K562 (cell line): Measurements from ENCODE around the gene SLC38A10. TPM values are rescaled to one million over a fixed set of nuclear protein-coding genes. Genes with fewer than 3 reads are reported as not detected.

Experiments
- ARID2 ChIP-seq: fragments of 450-650 bp; IDR thresholded peaks from 2 replicates; pipeline ENCODE4 v1.6.1; 2017; ENCODE audit warnings: antibody characterized with exemption, mild to moderate bottlenecking
- BDP1 ChIP-seq: IDR thresholded peaks from 3 replicates; pipeline ENCODE4 v1.6.1; 2011; ENCODE audit not compliant: insufficient read length, insufficient read depth
- BRF1 ChIP-seq: IDR thresholded peaks from 3 replicates; pipeline ENCODE4 v1.6.1; 2011; ENCODE audit warnings: borderline replicate concordance, mild to moderate bottlenecking; ENCODE audit not compliant: insufficient read length; ENCODE audit errors: extremely low read depth
- KLF10 ChIP-seq: fragments of 250-450 bp; sonication (Bioruptor Pico); IDR thresholded peaks from 2 replicates; pipeline ENCODE4 v1.6.1; 2021; ENCODE audit warnings: matching md5 sums
- NCOA6 ChIP-seq: fragments of 450-650 bp; IDR thresholded peaks from 2 replicates; pipeline ENCODE4 v1.6.1; 2017; ENCODE audit warnings: mild to moderate bottlenecking
- NR2F6 ChIP-seq: fragments of 450-650 bp; formaldehyde crosslinking; IDR thresholded peaks from 2 replicates; pipeline ENCODE4 v1.4.0; 2020; ENCODE audit warnings: mild to moderate bottlenecking
- PHF8 ChIP-seq: fragments of 200-600 bp; sonication (generic); IDR thresholded peaks from 2 replicates; pipeline ENCODE4 v1.6.1; 2012; ENCODE audit warnings: mixed run types, mild to moderate bottlenecking, inconsistent platforms, low read length, moderate library complexity, borderline replicate concordance
- PPARD ChIP-seq: fragments of 250-450 bp; sonication (Bioruptor Pico); IDR thresholded peaks from 2 replicates; pipeline ENCODE4 v1.8.0; 2022; ENCODE audit warnings: inconsistent platforms, mild to moderate bottlenecking, moderate library complexity
- PTTG1 ChIP-seq: fragments of 450-650 bp; IDR thresholded peaks from 2 replicates; pipeline ENCODE4 v1.6.1; 2016; ENCODE audit warnings: low read depth, mild to moderate bottlenecking, missing genetic modification characterization, missing compliant biosample characterization
- ZNF253 ChIP-seq: fragments of 250-450 bp; sonication (Bioruptor Pico); conservative IDR thresholded peaks from 2 replicates; pipeline ENCODE4 v1.6.1; 2021; ENCODE audit warnings: mild to moderate bottlenecking
- ZNF436 ChIP-seq: fragments of 250-450, 450-650 bp; sonication (Bioruptor Pico); formaldehyde crosslinking; IDR thresholded peaks from 2 replicates; pipeline ENCODE4 v1.7.0; 2020; ENCODE audit warnings: mild to moderate bottlenecking
- ZNF561 ChIP-seq: fragments of 450-650 bp; formaldehyde crosslinking; conservative IDR thresholded peaks from 2 replicates; pipeline ENCODE4 v1.4.0; 2020; ENCODE audit warnings: mild to moderate bottlenecking, moderate library complexity
- ZNF717 ChIP-seq: fragments of 250-450 bp; sonication (Bioruptor Pico); IDR thresholded peaks from 2 replicates; pipeline ENCODE4 v1.5.0; 2021
- polyA plus RNA-seq, 8 experiments: library from polyadenylated mRNA; depleted of rRNA in 4 of 8; stranded (reverse) in 5 of 8; unstranded in 3 of 8; fragments of >200 nt; fragmentation: Nextera tagmentation in 2 of 8; fragmentation: Illumina TruSeq in 1 of 8; extraction: Ambion mirVana in 2 of 8; extraction: Trizol in 1 of 8; gene quantifications; 2 replicates each; pipeline versions ENCODE4 v1.2.1 to v1.2.3, GENCODE V29; 2011 to 2014; ENCODE audit warnings: inconsistent platforms in 1 of 8, missing spikeins in 1 of 8
- total RNA-seq, 7 experiments: library from RNA; depleted of rRNA in 6 of 7; stranded (reverse); fragments of >200 nt in 6 of 7; fragmentation: Illumina TruSeq in 2 of 7; extraction: Trizol in 2 of 7; gene quantifications; 2 replicates each; pipeline versions ENCODE4 v1.2.1 to v1.2.3, GENCODE V29; 2011 to 2021; ENCODE audit warnings: low replicate concordance in 1 of 7
- TF ChIP-seq, protein P1 (sequence below): fragments of 450-650 bp; conservative IDR thresholded peaks from 2 replicates; pipeline ENCODE4 v1.6.1; 2016; ENCODE audit warnings: missing genetic modification characterization, low read depth, mild to moderate bottlenecking, missing compliant biosample characterization, moderate library complexity
- TF ChIP-seq, protein P2 (sequence below): fragments of 450-650 bp; IDR thresholded peaks from 2 replicates; pipeline ENCODE4 v1.6.1; 2017; ENCODE audit warnings: mild to moderate bottlenecking, moderate library complexity
- TF ChIP-seq, protein P3 (sequence below): sonication (generic); formaldehyde crosslinking; IDR thresholded peaks from 2 replicates; pipeline ENCODE4 v1.8.0; 2022; ENCODE audit warnings: missing genetic modification reagents, mild to moderate bottlenecking, moderate library complexity, borderline replicate concordance
- TF ChIP-seq, protein P4 (sequence below), 2 experiments: fragments of 450-650 bp; IDR thresholded peaks; 2 replicates each; pipeline ENCODE4 v1.6.1; 2016
- TF ChIP-seq, protein P5 (sequence below), 2 experiments: fragments of 450-650 bp; conservative IDR thresholded peaks; 2 replicates each; pipeline ENCODE4 v1.6.1; 2017; ENCODE audit warnings: mild to moderate bottlenecking in 2 of 2, moderate library complexity in 2 of 2
- TF ChIP-seq, protein P6 (sequence below): IDR thresholded peaks from 2 replicates; pipeline ENCODE4 v1.6.1; 2014; ENCODE audit warnings: antibody characterized with exemption
- TF ChIP-seq, protein P7 (sequence below): fragments of 450-650 bp; formaldehyde crosslinking; IDR thresholded peaks from 2 replicates; pipeline ENCODE4 v1.4.0; 2022; ENCODE audit warnings: mild to moderate bottlenecking, moderate library complexity

The SLC38A10 gene
- total and polyA plus RNA-seq, 9 of the 15 experiments (the other 6 are each of a cell fraction or from before 2014, with no cell fraction given), result 0.45 to 54.2 (median 13.8) TPM

DNA sequence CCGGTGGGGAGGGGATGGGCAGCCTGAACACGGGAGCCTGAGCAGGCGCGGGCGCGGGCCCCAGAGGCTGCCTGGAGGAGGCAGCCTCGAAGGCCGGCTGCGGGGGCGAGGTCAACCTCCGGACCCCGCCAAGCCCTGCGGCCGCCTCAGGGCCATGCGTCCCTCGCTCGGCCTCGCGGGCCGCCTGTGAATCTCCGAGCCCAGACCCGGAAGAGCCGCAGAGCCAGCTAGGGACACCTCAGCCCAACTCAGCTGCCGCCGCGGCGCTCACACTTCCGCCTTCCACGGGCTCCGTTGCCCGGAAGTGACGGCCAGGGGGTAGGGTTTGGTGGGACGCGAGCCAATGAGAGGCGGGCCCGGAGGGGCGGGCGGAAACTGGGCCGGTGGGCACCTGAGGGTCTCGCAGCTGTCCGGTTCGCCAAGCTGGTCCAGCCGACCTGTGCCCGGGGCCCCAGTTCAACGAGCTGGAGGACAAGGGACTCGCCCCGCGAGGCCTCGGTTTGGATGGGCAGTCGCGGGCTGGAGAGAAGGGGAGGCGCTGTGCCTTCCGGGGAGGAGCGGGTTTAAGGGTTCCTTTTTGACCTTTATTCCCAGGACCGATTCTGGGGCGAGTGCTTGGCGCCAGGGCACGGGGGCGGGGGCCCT lies at the start of gene SLC38A10 (continued):
- TF ChIP-seq, protein P1, sequence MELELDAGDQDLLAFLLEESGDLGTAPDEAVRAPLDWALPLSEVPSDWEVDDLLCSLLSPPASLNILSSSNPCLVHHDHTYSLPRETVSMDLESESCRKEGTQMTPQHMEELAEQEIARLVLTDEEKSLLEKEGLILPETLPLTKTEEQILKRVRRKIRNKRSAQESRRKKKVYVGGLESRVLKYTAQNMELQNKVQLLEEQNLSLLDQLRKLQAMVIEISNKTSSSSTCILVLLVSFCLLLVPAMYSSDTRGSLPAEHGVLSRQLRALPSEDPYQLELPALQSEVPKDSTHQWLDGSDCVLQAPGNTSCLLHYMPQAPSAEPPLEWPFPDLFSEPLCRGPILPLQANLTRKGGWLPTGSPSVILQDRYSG (tag), result no peak
- TF ChIP-seq BDP1, result no peak
- no peak for TF ChIP-seq BRF1
- no peak for TF ChIP-seq NCOA6
- TF ChIP-seq, protein P2, sequence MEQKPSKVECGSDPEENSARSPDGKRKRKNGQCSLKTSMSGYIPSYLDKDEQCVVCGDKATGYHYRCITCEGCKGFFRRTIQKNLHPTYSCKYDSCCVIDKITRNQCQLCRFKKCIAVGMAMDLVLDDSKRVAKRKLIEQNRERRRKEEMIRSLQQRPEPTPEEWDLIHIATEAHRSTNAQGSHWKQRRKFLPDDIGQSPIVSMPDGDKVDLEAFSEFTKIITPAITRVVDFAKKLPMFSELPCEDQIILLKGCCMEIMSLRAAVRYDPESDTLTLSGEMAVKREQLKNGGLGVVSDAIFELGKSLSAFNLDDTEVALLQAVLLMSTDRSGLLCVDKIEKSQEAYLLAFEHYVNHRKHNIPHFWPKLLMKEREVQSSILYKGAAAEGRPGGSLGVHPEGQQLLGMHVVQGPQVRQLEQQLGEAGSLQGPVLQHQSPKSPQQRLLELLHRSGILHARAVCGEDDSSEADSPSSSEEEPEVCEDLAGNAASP, result no peak
- TF ChIP-seq, protein P3, sequence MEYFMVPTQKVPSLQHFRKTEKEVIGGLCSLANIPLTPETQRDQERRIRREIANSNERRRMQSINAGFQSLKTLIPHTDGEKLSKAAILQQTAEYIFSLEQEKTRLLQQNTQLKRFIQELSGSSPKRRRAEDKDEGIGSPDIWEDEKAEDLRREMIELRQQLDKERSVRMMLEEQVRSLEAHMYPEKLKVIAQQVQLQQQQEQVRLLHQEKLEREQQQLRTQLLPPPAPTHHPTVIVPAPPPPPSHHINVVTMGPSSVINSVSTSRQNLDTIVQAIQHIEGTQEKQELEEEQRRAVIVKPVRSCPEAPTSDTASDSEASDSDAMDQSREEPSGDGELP (CRISPR knock-in tag), result peak; percentile 96
- no peak for TF ChIP-seq ZNF253 (CRISPR knock-in tag)
- TF ChIP-seq, protein P4, sequence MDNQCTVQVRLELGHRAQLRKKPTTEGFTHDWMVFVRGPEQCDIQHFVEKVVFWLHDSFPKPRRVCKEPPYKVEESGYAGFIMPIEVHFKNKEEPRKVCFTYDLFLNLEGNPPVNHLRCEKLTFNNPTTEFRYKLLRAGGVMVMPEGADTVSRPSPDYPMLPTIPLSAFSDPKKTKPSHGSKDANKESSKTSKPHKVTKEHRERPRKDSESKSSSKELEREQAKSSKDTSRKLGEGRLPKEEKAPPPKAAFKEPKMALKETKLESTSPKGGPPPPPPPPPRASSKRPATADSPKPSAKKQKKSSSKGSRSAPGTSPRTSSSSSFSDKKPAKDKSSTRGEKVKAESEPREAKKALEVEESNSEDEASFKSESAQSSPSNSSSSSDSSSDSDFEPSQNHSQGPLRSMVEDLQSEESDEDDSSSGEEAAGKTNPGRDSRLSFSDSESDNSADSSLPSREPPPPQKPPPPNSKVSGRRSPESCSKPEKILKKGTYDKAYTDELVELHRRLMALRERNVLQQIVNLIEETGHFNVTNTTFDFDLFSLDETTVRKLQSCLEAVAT (IDR thresholded peaks at IDR 0.05), result 0 out of 4 replicates have a peak, but pooled peaks of 1 of the 2 experiments have one; percentile 13
- no peak for TF ChIP-seq ZNF561 (CRISPR knock-in tag)
- no peak for TF ChIP-seq ARID2
- TF ChIP-seq, protein P5, sequence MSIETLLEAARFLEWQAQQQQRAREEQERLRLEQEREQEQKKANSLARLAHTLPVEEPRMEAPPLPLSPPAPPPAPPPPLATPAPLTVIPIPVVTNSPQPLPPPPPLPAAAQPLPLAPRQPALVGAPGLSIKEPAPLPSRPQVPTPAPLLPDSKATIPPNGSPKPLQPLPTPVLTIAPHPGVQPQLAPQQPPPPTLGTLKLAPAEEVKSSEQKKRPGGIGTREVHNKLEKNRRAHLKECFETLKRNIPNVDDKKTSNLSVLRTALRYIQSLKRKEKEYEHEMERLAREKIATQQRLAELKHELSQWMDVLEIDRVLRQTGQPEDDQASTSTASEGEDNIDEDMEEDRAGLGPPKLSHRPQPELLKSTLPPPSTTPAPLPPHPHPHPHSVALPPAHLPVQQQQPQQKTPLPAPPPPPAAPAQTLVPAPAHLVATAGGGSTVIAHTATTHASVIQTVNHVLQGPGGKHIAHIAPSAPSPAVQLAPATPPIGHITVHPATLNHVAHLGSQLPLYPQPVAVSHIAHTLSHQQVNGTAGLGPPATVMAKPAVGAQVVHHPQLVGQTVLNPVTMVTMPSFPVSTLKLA (conservative IDR thresholded peaks at IDR 0.05), result peak; percentile 52 to 69; a peak in 3 of 4 replicates
- no peak for TF ChIP-seq KLF10 (CRISPR knock-in tag)
- TF ChIP-seq, protein P6, sequence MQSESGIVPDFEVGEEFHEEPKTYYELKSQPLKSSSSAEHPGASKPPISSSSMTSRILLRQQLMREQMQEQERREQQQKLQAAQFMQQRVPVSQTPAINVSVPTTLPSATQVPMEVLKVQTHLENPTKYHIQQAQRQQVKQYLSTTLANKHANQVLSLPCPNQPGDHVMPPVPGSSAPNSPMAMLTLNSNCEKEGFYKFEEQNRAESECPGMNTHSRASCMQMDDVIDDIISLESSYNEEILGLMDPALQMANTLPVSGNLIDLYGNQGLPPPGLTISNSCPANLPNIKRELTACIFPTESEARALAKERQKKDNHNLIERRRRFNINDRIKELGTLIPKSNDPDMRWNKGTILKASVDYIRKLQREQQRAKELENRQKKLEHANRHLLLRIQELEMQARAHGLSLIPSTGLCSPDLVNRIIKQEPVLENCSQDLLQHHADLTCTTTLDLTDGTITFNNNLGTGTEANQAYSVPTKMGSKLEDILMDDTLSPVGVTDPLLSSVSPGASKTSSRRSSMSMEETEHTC, result no peak
- no peak for TF ChIP-seq NR2F6 (CRISPR knock-in tag)
- peak; percentile 96 for TF ChIP-seq PHF8
- no peak for TF ChIP-seq ZNF717 (CRISPR knock-in tag)
- no peak for TF ChIP-seq PPARD (CRISPR knock-in tag)
- TF ChIP-seq, protein P7, sequence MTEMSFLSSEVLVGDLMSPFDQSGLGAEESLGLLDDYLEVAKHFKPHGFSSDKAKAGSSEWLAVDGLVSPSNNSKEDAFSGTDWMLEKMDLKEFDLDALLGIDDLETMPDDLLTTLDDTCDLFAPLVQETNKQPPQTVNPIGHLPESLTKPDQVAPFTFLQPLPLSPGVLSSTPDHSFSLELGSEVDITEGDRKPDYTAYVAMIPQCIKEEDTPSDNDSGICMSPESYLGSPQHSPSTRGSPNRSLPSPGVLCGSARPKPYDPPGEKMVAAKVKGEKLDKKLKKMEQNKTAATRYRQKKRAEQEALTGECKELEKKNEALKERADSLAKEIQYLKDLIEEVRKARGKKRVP (CRISPR knock-in tag), result no peak
- peak; percentile 79 for TF ChIP-seq ZNF436 (CRISPR knock-in tag)
- TF ChIP-seq PTTG1 (tag), result no peak
